ENCODE data around the gene TMEM97. TPM values are rescaled to one million over a fixed set of nuclear protein-coding genes. Genes with fewer than 3 reads are reported as not detected.

Gene TMEM97
- total RNA-seq, 4 donors from 2014 or later, result 15.4 to 28.2 (median 20.9) TPM

- no peak overlapping the region for H3K4me3 ChIP-seq
- 97% methylated on average over 4 of the region's 4 CpGs for WGBS
- no peak overlapping the region for H3K27ac ChIP-seq
- TF ChIP-seq EP300 (IDR thresholded peaks at IDR 0.05) (no peak), POLR2AphosphoS5 (IDR thresholded peaks at IDR 0.05) (no peak), POLR2A (IDR thresholded peaks at IDR 0.05) (no peak)
- TF ChIP-seq, protein P1, sequence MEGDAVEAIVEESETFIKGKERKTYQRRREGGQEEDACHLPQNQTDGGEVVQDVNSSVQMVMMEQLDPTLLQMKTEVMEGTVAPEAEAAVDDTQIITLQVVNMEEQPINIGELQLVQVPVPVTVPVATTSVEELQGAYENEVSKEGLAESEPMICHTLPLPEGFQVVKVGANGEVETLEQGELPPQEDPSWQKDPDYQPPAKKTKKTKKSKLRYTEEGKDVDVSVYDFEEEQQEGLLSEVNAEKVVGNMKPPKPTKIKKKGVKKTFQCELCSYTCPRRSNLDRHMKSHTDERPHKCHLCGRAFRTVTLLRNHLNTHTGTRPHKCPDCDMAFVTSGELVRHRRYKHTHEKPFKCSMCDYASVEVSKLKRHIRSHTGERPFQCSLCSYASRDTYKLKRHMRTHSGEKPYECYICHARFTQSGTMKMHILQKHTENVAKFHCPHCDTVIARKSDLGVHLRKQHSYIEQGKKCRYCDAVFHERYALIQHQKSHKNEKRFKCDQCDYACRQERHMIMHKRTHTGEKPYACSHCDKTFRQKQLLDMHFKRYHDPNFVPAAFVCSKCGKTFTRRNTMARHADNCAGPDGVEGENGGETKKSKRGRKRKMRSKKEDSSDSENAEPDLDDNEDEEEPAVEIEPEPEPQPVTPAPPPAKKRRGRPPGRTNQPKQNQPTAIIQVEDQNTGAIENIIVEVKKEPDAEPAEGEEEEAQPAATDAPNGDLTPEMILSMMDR (IDR thresholded peaks at IDR 0.05), result no peak
- no peaks in the 10 kb centered on the region for H3K9me3 ChIP-seq
- peaks cover 24% of the 10 kb centered on the region for H3K4me1 ChIP-seq
- H3K27me3 ChIP-seq, result no peaks in the 10 kb centered on the region
- no peaks in the 10 kb centered on the region for H3K36me3 ChIP-seq
- DNase-seq (ENCODE audit: low spot score in 2 of 2), result no peak
These were observed 2.9 kb upstream of the TMEM97 start for GRCh38 chr17:28315846-28316705.

GRCh38 chr17:28317099-28317965 is 1.7 kb upstream of the TMEM97 start:
- 88% methylated on average over 21 of the region's 21 CpGs for WGBS
- Histone ChIP-seq H3K4me1 (peaks cover 24% of the 10 kb centered on the region), H3K27me3 (no peaks in the 10 kb centered on the region), H3K9me3 (no peaks in the 10 kb centered on the region), H3K4me3 (no peak overlapping the region), H3K36me3 (no peaks in the 10 kb centered on the region), H3K27ac (no peak overlapping the region)
- no peak for DNase-seq (ENCODE audit: low spot score in 2 of 2)
- TF ChIP-seq POLR2A (IDR thresholded peaks at IDR 0.05), result no peak
- no peak for TF ChIP-seq EP300 (IDR thresholded peaks at IDR 0.05)
- TF ChIP-seq POLR2AphosphoS5 (IDR thresholded peaks at IDR 0.05), result no peak
- TF ChIP-seq, protein P1 (IDR thresholded peaks at IDR 0.05), result no peak

DNA sequence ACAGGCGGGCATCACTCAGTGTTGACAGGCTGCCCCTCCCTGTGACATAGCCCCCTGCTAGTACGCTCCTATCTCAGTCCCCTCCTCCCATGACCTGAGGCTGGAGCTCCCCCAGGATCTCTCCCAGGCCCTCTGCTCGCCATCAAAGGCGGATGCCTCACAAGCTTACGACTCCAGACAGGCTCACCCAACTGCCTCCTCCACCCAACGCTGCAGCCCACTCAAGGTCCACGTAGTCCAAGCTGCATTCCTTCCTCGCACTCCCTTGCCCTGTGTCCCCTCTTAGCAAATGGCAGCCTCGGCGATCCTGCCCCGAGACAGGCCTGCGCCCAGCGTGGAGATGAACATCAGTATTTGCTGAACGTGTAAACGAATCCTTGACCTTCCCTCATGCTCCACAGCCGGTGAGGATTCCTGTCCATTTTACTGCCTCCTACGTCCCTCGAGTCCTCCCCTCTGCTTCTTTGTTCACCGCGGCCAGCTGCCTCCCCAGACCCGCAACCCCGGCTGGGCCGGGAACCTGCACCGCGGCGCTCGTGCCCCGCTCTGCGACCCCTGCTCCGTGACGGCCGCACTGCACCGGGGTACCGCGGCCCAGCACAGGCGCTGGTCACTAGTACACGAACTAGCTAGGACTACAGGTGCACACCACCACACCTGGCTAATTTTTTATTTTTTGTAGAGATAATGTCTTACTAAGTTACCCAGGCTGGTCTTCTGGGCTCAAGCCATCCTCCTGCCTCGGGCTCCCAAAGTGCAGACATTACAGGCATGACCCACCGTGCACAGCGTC is 838 bp upstream of the TMEM97 start:
- Histone ChIP-seq H3K4me3 (peak overlapping the region; percentile 70), H3K36me3 (no peaks in the 10 kb centered on the region), H3K27ac (peak overlapping the region; percentile 34), H3K27me3 (no peaks in the 10 kb centered on the region), H3K9me3 (no peaks in the 10 kb centered on the region), H3K4me1 (peaks cover 24% of the 10 kb centered on the region)
- TF ChIP-seq EP300 (IDR thresholded peaks at IDR 0.05) (no peak), POLR2AphosphoS5 (IDR thresholded peaks at IDR 0.05) (no peak), POLR2A (IDR thresholded peaks at IDR 0.05) (no peak)
- TF ChIP-seq, protein P1 (IDR thresholded peaks at IDR 0.05), result no peak
- no peak for DNase-seq (ENCODE audit: low spot score in 2 of 2)
- 18% methylated on average over 40 of the region's 40 CpGs for WGBS

- Histone ChIP-seq H3K27ac (peak overlapping the region; percentile 46), H3K4me1 (peaks cover 24% of the 10 kb centered on the region), H3K36me3 (no peaks in the 10 kb centered on the region), H3K27me3 (no peaks in the 10 kb centered on the region), H3K9me3 (no peaks in the 10 kb centered on the region), H3K4me3 (peak overlapping the region; percentile 70)
- DNase-seq (ENCODE audit: low spot score in 2 of 2), result no peak
- no peak for TF ChIP-seq EP300 (IDR thresholded peaks at IDR 0.05)
- TF ChIP-seq, protein P1 (IDR thresholded peaks at IDR 0.05), result no peak
- no peak for TF ChIP-seq POLR2A (IDR thresholded peaks at IDR 0.05)
- no peak for TF ChIP-seq POLR2AphosphoS5 (IDR thresholded peaks at IDR 0.05)
- 2% methylated on average over 7 of the region's 7 CpGs for WGBS
These were observed 567 bp downstream of the TMEM97 start for GRCh38 chr17:28319598-28319935.

All from suprapubic skin (tissue), 4 donors.